Ascending aorta (tissue), 2 donors: ENCODE data around the gene ARAP2. TPM values are rescaled to one million over a fixed set of nuclear protein-coding genes. Genes with fewer than 3 reads are reported as not detected.

Experiments used
- DNase-seq, 2 donors: peaks; one replicate each; pipeline ENCODE4 v3.0.0-alpha.2; 2019; ENCODE audit warnings: low spot score in 2 of 2
- H3K27ac ChIP-seq, 2 donors: fragments of 200-600 bp; sonication (generic); one replicate each; pipeline ENCODE4 v1.5.1; 2016 to 2017; ENCODE audit warnings: mild to moderate bottlenecking in 1 of 2
- H3K27me3 ChIP-seq: fragments of 200-600 bp; sonication (generic); one replicate; pipeline ENCODE4 v1.5.1; 2017
- H3K36me3 ChIP-seq, 2 donors: fragments of 200-600 bp; sonication (generic); one replicate each; pipeline ENCODE4 v1.5.1; 2016
- H3K4me1 ChIP-seq, 2 donors: fragments of 200-600 bp; sonication (generic); one replicate each; pipeline ENCODE4 v1.5.1; 2016 to 2017; ENCODE audit warnings: mild to moderate bottlenecking in 1 of 2
- H3K4me3 ChIP-seq, 2 donors: fragments of 200-600 bp; sonication (generic); one replicate each; pipeline ENCODE4 v1.5.1; 2016 to 2017; ENCODE audit warnings: mild to moderate bottlenecking in 1 of 2
- H3K9me3 ChIP-seq, 2 donors: fragments of 200-600 bp; sonication (generic); one replicate each; pipeline ENCODE4 v1.5.1; 2016
- intact Hi-C: fragments of 100-400 bp; cut with DNase I; formaldehyde crosslinking; loops from one replicate; pipeline ENCODE4 v1.15.1; 2023
- total RNA-seq: library from RNA; depleted of rRNA; stranded (reverse); fragments of >200 nt; gene quantifications from one replicate; pipeline ENCODE4 v1.1.0, GENCODE V29; 2016
- TF ChIP-seq, protein P1 (sequence below), 3 experiments: fragments of 200-600 bp in 2 of 3; fragments of 450-650 bp in 1 of 3; sonication (generic) in 2 of 3; IDR thresholded peaks; one replicate each; pipeline ENCODE4 v1.5.1; 2016 to 2019; ENCODE audit warnings: antibody characterized with exemption in 3 of 3, mild to moderate bottlenecking in 1 of 3, moderate library complexity in 1 of 3

Gene ARAP2
- total RNA-seq, 1 donor from 2014 or later = 12.2 TPM

DNA sequence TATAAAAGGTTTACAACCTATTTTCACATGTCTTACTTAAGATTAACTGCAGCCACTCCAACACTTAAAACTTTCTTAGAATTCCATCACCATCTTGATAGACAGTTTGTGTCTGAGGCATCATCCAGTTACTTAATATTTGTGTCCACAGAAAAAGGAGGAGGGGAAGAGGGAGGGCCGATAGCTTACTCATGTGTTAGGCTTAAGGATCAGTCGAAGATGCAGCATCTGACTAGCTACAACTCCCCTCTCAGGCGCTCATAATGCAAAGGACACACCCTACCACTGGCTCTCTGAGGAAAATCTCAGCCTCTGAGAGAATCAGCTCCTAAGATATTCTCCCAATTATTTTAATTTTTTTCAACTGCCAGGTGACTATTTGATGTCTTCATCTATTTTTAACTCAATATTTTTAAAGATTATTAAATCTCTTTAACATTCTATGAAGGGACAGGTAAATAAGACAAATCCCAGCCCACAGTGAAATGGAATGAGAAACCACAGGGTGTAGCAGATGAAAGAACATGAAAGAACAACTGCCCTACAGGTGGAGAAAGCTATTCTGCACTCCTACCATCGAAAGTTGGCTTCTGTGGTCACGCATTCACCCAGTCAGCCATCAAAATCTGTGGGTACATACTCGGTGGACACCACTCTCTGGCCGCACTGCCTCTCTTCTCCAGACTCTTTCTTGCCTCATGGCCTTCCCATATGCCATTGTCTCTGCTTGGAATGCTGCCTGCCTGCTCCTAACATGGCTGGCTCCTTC is 48.0 kb downstream of the ARAP2 start:
- H3K9me3 ChIP-seq = no peaks in the 10 kb centered on the region

DNA sequence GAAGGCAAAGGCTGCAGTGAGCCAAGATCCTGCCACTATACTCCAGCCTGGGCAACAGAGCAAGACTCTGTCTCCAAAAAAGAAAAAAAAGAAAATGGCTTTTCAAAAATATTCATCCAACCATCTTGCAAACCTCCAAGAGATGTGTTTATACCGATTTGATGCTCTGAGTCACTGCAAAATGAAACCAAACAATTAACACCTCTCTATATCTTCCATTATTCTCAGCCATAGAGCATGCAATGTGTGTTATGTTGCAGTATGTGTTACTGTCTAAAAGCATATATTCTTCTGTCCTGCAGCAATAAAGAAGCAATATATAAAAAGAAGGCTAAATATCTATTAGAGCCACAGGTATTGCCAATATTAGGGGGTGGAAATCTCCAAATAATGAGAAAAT is 51.4 kb downstream of the ARAP2 start:
- Histone ChIP-seq H3K4me3 (no peak overlapping the region), H3K36me3 (no peaks in the 10 kb centered on the region), H3K27ac (no peak overlapping the region), H3K4me1 (no peaks in the 10 kb centered on the region), H3K9me3 (no peaks in the 10 kb centered on the region), H3K27me3 (no peaks in the 10 kb centered on the region)
- intact Hi-C loops = no loop called here
- TF ChIP-seq, protein P1, sequence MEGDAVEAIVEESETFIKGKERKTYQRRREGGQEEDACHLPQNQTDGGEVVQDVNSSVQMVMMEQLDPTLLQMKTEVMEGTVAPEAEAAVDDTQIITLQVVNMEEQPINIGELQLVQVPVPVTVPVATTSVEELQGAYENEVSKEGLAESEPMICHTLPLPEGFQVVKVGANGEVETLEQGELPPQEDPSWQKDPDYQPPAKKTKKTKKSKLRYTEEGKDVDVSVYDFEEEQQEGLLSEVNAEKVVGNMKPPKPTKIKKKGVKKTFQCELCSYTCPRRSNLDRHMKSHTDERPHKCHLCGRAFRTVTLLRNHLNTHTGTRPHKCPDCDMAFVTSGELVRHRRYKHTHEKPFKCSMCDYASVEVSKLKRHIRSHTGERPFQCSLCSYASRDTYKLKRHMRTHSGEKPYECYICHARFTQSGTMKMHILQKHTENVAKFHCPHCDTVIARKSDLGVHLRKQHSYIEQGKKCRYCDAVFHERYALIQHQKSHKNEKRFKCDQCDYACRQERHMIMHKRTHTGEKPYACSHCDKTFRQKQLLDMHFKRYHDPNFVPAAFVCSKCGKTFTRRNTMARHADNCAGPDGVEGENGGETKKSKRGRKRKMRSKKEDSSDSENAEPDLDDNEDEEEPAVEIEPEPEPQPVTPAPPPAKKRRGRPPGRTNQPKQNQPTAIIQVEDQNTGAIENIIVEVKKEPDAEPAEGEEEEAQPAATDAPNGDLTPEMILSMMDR (IDR thresholded peaks at IDR 0.05) = no peak
- no peak for DNase-seq

More for the DNA sequence above, 48.0 kb downstream of the ARAP2 start:
- no peaks in the 10 kb centered on the region for H3K27me3 ChIP-seq
- H3K27ac ChIP-seq = no peak overlapping the region
- TF ChIP-seq, protein P1 (IDR thresholded peaks at IDR 0.05) = no peak
- H3K4me3 ChIP-seq = no peak overlapping the region
- intact Hi-C loops = no loop called here
- H3K36me3 ChIP-seq = no peaks in the 10 kb centered on the region
- no peak for DNase-seq
- H3K4me1 ChIP-seq = no peaks in the 10 kb centered on the region

DNA sequence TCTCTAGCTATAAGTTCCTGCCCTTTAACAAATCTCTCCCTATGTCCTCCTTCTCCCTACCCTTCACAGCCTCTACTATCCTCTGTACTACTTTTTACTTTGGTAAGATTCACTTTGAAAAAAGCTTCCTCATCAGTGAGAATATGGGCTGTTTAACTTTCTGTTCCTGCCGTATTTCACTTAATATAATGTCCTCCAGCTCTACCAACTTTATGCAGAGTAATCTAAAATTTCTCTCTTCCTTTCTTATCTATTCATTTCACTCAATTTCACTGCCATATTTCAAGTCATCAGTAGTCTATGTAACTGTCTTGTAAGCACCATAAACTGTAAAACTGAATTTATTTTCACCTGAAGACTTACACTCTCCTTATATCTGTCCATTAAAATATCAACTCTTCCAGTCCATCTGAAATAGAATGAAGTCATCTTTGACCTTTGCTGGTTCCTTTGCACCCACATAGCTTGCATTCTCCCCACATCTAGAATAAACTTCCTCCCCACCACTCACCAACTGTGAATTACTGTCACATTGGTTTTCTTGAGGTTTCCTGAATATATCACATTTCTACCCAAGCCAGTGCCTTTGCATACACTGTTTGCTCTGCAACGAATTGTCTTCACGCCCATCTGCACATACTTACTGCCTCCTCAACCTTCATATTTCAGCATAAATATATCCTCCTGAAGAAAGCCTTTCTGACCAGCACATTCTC is 54.6 kb downstream of the ARAP2 start:
- H3K4me1 ChIP-seq = no peaks in the 10 kb centered on the region
- no peak overlapping the region for H3K27ac ChIP-seq
- TF ChIP-seq, protein P1 (IDR thresholded peaks at IDR 0.05) = no peak
- intact Hi-C loops = no loop called here
- no peak for DNase-seq
- no peaks in the 10 kb centered on the region for H3K9me3 ChIP-seq
- H3K27me3 ChIP-seq = no peaks in the 10 kb centered on the region
- no peak overlapping the region for H3K4me3 ChIP-seq
- H3K36me3 ChIP-seq = no peaks in the 10 kb centered on the region

DNA sequence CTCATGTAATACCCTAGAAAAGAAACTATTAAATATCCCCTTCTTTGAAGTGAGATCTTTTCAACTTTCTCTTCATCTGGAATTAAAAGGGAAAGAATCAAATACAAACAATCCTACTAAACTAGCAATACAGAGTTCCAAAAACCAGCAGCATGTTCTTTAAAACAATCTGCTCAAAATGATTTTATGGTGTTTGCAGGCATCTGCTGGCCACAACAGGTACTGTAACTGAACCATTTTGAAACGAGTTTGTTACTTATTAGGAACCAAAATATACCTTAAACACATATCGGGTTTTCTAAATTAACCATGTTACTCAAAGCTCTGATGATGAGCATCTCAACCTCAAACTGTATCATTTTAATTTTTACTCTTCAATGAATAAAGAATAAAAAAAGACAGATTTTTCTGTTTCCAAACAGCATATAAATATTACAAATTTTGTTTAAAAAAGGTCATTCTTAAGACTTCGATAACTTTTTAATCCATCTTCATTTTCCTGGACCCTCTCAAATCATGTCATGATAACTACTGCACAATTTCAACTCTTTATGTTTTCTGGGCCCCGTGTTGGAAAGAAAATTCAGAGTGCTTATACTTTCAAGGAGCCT is 56.5 kb downstream of the ARAP2 start:
- H3K27ac ChIP-seq = no peak overlapping the region
- no peaks in the 10 kb centered on the region for H3K27me3 ChIP-seq
- no peaks in the 10 kb centered on the region for H3K36me3 ChIP-seq
- no peaks in the 10 kb centered on the region for H3K9me3 ChIP-seq
- DNase-seq = no peak
- no peak overlapping the region for H3K4me3 ChIP-seq
- H3K4me1 ChIP-seq = no peaks in the 10 kb centered on the region
- intact Hi-C loops = no loop called here
- TF ChIP-seq, protein P1 (IDR thresholded peaks at IDR 0.05) = peak in 1 of 3 experiments; percentile 22

DNA sequence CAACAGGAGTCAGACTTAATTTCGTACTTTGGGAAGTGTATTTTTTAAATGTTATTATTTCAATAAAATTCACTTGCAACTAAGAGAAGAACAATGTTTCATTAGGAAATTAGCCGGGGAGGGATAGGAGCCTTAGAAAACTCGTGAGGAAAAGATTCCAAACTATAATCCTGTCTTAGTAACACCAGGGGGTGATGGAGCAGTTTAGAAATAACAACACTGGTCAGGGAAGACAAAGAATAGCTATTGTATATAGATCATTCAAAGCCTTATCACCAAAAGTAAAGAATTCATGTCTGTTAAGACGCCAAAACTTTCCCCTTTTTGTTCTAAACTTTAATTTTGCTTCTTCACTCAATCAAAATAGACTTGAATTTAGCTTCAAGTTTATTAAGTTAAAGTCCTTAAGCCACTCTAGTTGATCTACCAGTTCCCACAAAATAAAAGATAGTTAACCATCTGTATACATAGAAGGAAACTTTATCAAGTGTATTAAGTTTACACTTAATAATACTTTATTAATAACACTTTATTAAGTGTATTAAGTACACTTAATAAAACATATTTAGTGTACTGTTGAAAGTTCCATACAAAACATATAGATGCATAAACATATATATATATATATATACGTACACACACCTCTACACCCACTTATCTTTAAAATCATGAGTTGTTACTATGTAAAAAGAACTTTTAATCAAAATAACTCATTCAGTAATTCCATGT is 60.5 kb downstream of the ARAP2 start:
- TF ChIP-seq, protein P1 (IDR thresholded peaks at IDR 0.05) = no peak
- DNase-seq = no peak
- intact Hi-C loops = no loop called here
- Histone ChIP-seq H3K36me3 (no peaks in the 10 kb centered on the region), H3K9me3 (no peaks in the 10 kb centered on the region), H3K4me1 (no peaks in the 10 kb centered on the region), H3K27me3 (no peaks in the 10 kb centered on the region), H3K27ac (no peak overlapping the region), H3K4me3 (no peak overlapping the region)
